Activated gamma-delta T cell treated with Interleukin-2 at 50 U/mL for 16 hours (primary cell): Measurements from ENCODE around the gene NTRK1.

ENCODE experiments used
- DNase-seq: peaks from one replicate; pipeline ENCODE4 v3.0.0-alpha.2; 2020

The NTRK1 gene

DNA sequence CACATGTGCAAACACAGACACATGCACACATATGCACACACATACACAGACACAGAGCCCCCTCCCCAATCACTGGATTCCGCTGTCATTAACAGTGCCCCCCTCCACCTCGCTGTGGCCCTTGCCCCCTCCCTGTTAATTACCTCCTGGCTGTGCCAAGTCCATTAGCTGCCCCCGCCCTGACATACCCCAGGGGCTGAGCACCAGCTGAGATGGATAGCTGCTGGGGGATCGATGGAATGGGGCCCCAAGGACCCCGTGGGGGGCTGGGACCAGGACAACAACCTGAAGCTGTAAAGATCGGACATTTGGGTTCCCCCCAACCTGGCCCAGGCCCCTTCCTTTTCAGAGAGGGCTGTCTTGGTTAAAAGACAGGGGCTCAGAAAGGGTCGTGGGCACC, 23.3 kb downstream of the NTRK1 start:
- no peak for DNase-seq

DNA sequence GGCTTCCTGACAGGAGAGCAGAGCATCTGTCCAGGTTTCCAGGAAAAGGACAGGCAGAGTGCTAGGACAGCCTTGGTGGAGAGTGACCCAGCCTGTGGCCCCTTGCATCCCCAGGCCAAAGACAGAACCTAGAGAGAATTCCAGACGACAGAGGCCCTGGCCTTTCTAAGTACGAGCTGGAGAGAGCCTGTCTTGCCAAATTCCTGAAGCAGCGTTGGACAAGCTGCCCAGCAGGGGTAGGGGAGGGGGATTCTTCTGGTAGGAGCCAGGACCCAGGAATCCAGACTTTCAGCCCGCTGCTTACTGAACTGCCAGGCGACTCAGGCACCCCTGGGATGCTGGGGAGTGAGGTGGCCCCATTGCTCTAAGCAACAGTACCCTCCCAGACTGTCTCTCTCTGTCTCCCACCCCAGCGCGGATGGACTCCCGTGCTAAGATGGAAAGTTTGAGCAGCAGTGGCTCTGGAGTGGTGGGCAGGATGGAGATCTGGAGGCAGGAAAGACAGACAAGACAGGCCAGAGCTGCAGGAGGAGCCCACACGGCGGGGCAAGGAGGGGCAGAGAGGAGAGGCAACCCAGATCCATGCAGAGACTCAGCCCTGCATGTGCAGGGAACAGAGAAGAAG, 24.0 kb downstream of the NTRK1 start:
- DNase-seq = no peak

DNA sequence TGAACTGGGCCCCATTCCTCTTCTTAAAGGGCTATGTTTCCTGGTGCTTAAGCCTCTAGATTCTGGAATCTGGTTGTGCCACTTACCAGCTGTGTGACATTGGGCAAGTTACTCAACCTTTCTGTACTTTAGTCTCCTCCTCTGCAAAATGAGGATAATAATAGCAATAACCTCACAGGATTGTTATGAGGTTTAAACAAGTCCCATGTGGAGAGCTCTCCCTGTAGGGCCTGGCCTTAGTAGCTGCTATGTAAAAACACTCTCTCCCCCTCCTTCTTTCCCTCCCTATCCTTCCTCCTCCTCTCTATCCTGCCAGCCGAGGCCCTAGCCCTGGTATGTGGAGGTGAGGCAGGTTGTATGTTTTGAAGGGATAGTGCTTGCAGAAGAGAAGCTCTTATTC, 24.6 kb downstream of the NTRK1 start:
- DNase-seq = no peak

DNA sequence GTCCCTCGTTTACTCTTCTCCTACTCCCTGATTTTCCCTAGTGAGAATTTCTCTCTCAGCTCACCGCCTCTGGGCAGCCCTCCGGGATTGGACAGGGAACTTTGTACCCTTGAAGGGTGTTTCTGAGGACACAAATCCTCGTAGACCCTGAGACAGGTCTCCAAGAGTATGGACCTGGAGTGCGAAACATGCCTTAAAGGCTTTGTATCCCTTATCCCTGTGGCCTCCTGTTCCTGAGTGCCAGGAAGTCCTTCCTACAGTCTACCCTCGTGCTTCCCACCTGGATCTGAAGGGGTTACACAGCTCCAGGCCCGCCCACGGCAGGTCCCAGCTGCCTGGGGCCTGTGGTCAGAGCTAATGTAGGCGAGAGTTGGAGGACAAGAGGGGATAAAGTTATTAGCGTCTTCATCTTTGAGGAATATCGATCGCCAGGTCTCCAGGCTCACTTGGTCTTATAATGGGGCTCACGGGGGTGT, 25.3 kb downstream of the NTRK1 start:
- no peak for DNase-seq

DNA sequence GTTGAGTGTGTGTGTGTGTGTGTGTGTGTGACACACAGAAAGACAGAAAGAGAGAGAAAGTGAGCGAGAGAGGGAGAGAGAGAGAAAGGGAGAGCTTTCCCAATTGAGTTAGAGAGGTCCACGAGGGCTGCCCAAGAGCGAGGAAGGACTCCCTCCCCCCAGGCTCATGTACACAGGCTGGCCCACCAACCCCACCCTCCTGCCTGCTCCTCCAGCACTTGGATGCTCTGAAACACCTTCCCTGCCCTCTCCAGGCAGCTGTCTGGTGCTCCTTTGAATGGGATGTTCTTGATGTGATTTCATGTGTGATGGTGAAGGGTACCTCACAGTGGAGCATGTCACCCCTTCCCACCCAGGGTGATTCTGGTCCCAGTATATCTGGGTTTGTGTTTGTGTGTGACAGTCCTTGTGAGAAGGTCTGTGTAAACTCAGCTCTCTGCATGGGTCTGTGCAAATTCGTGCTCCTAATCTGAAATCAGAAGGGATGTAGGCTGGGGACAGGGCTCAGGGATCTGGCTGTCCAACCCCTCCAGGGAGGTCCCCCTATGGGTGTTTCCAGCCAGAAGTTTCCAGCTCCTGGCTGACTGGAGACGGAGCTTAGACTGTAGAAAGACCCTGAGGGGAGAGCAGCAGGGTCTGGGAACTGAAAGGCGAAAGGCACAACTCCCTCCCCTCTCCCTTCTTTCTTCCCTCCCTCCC, 26.1 kb downstream of the NTRK1 start:
- DNase-seq = no peak

DNA sequence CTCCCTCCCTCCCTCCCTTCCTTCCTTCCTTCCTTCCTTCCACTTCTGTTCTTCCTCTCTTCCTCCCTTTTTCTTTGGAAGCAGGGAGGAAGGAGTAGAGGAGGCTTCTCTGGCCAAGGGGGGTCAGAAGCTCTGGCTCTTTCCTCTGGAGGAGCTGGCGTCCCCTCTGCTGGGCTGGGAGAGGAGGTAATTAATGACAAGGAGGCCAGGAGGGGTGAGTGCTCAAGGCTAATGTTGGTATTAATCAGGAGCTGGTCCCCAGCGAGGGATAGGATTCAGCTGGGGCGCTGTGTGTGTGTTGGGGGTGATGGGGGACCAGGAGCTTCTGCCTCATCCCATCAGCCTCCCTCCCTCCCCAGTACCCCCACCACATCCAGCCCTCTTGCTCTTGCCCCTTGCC, 26.7 kb downstream of the NTRK1 start:
- DNase-seq = no peak

DNA sequence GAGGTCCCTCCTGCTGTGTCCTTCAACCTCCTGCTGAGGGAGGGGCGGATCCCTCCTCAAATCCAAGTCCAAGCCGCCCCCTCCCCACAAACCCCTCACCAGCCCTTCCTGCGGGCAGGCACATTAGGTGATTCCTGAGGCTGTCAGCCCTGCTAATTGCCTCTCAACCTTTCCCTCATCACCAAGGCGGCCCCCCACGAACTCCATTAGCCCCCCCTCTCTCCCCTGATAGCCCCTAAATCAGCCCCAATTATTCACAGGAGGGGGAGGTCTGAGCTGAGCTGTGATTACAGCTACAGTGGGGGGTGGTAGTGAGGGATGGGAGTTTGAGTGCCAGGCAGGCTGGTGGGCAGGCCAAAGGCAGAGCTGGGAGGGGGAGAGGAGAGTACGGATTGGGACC, 27.1 kb downstream of the NTRK1 start:
- DNase-seq = no peak

DNA sequence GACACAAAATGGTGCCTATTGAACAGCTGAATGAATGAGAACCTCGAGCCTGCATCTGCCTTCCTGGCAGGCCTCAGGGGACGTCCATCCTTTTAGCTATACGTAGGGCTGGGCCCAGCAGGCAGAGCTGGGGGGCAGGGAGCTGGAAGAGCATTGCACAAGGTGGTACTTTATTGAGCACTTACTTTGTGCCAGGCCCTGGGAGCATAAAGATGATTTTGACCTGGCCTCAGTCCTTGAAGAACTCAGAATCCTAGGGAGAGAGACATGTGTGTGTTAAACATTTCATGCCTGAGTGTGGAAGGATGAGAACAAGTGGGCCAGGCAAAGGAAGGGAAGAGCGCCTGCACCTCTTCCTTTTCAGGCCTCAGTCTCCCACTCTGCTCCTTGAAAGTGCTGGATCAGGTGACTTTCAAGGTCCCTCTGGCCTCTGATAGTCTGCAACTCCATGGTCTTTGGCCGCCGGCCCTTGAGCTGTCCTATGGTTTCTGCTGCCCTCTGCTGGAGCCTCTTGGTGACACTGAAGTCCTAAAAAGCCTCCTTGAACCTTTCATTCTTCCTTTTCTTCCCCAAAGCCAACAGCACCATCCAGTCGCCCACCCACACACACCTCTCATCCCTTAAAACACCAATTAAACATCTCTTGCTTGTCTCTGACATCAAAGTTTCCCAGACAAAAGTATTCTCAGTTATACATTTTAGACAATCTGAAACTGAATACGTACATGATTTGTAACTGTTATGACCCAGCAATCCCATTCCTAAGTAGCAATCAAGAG, 29.3 kb downstream of the NTRK1 start:
- DNase-seq = peak; percentile 55

DNA sequence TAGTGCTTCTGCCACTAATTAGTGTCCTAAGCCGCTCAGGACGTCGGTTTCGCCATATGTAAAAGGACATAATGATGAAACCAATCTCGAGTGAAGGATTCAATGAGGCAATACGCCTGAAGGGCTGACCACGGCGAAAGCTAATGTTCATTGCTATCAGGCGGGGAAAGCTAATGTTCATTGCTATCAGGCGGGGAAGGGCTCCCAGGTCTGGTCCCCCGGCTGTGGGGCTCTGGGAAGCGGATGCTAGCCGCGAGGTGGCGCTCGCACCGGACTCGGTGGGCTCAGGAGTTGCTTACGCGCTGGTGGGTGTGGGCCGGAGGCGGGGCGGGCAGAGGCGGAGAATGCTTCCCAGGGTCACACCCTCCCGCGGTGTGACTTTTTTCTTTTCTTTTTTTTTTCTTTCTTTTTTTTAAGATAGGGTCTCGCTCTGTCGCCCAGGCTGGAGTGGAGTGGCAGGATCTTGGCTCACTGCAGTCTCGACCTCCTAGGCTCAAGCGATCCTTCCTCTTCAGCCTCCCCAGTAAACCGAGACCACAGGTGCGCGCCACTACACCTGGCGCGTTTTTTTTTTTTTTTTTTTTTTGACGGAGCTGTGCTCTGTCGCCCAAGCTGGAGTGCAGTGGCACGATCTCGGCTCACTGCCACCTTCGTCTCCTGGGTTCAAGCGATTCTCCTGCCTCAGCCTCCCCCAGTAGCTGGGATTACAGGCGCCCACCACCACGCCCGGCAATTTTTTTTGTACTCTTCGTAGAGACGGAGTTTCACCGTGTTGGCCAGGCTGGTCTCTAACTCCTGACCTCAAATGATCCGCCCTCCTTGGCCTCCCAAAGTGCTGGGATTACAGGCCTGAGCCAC, 31.8 kb downstream of the NTRK1 start:
- peak; percentile 80 for DNase-seq

DNA sequence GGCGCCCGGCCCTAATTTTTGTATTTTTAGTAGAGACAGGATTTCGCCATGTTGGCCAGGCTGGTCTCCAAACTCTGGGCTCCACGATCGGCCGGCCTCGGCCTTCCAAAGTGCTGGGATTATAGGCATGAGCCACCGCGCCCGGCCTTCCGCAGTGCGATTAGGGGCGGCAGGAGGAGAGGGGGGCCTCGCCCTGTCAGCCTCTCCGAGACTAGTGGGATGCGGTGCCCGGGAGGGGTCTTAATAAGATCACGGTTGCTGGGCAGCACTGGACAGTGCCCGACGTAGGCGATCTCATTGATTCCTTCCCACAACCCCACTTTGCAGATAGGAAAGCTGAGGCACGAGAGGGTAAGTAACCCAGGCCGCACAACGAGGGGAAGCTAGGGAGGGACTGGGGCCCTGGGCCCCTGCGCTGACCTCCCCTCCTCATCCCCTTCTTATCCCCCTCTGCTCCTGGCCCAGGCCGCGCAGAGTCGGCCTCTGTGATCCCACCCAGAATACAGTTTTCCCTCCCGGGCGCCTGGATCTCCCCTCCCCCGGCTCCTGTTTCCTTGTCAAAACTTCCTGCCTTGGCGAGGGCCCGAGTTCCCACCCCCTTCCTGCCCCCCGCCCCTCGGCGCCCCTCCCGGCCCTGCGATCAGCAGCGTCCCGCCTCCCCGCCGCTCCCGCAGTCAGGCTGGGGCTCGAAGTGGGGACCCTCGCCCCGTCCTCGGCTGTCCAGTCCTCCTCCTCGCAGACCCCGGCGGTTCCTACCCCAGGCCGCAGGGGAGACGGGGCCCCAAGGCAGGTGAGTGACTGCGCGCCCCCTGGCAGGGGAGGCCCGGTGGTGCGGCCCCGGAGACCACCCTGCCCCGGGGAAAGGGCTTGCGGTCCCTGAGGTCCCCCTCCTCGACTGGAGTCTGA, 32.6 kb downstream of the NTRK1 start, which contains the start of gene PEAR1:
Gene PEAR1 (plus strand): TSS at position 671 of the 906 bp plus-strand sequence. CDS start 10,209 bp downstream, outside the sequence.
- DNase-seq = no peak

DNA sequence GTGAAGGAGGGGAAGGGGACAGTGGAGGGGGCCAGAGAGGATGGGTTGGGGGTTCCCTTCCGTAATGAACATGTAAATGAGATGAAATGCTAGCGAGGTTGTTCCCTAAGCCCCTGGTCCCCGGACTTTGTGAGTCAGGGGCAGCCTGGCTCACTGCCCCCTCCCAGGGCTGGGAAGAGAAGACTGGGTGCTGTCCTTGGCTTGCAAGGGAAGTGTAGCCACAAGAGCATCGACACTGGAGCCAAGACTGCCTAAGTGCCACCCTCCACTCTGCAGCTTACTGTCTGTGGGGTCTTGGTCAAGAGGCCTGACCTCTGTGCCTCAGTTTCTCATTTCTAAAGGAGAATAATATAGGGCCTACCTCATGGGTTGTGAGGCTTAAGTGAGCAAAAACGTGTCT, 33.3 kb downstream of the NTRK1 start:
- no peak for DNase-seq

DNA sequence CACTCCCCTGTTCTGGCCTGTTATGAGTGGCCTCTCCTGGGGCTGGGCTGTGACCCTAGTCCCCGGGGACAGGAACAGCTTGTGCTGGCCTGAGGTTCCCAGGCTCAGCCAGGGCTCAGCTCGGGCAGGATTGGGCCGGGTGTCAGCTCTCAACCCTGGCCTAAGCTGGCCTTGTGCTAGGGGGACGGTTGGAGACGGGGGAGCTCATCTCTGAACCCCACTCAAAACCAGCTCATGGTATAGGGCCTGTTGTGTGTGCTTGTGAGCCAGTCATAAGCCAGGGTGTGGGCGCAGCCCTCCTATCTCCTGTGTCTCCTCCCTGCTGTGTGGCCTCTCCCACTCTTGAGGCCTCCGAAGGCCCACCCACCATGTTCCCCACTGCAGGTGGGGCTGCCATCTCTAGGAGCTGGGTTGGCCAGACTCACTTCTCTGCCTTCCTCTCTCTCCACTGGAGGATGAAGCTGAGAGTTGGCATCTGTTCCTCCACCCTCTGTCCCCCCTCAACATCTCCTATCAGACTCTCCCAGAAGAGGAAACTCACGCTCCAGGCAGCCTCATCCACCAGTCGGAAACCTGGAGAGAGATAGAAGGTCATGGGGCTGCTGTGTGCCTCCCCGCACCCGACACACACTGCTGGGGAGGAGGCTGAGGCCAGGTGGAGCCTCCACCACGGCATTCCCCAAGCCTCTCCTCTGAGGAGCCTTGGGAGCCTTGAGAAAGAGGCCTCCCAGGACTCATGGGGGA, 34.2 kb downstream of the NTRK1 start:
- DNase-seq = no peak

DNA sequence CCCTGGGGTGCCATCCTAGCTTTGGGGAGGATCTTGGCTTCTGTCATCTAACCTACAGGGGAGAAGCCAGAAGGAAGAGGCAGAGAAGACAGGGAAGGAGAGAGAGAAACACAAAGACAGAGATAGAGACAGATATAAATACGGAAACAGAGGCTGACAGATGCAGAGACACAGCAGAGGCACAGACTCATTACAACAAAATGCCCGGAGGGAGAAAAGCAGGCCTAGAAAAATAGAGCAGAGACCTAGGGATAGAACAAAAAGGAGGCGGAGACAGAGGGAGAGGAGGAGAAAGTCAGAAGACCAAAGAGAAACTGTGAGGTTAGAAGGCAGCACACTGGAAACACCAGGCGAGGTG, 34.8 kb downstream of the NTRK1 start:
- no peak for DNase-seq

DNA sequence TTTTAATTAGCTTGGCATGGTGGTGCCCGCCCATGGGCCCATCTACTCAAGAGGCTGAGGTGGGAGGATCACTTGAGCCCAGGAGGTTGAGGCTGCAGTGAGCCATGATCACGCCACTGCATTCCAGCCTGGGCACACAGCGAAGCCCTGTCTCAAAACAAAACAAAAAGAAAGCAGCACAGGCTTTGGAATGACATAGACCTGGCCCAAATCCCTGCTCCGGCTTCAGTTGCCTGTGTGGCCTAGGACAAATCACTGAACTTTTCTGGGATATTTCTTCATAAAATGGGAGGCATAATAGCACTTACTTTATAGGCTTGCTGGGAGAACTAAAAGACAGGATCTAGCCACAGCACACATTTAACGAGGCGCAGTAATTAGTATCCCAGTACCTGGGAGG, 35.3 kb downstream of the NTRK1 start:
- DNase-seq = no peak

DNA sequence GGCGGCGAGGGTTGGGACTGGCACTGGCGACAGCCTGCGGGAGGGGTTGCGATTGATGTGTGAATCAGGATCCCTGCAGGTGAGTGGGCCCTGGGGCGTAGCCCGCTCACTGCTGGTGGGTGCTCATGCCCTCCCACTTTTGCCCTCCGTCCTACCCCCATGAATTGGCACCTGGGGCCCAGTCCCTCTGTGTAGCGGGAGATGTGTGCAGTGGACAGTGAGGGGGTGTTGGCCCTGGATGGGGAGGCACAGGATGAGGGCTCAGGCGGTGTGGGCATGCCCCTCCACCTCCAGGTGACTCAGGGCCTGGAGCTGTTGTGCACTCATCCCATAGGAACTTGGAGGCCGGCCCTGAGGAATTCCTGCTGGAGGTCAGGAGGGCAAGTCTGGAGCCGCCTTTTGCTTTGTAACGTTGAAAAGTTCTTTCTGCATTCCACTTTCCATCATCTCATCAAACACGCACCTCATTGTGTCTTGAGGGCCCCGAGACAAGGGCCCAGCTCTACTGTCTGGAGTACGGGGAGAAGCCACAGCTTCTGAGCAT, 35.9 kb downstream of the NTRK1 start:
- no peak for DNase-seq

DNA sequence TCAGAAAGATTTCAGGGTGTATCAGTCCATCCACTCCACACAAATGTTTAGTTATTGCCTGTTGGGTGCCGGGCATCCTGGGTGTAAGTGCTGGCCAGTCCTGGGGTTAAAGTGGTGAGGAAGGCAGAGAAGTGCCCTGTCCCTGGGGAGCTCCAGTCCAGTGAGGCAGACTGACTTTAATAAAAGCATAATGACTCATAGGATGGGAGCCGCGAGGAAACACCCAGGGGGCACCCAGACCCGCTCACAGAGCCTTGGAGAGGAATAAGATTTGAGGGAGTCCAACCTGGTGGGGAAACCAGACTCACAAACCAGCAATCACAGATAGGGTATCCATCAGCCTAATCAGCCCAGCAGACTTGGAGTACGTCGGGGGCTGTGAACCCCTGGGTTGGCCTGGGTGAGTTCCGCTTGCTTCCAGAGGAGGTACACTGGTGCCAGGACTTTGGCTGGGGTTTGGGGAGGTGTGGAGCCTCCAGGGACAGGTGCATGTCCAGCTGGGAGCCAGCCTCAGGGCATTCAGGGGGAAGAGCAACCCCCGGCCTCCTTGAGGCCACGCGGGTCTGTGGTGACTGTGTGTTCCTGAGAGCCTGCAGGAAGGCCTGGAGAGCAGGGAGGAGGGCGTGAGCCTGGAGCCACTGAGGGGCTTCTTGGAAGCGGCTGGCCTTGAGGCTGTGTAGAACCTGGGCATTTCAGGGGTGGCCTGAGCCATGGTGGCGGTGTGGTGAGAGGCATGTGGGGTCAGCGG, 36.6 kb downstream of the NTRK1 start:
- no peak for DNase-seq

DNA sequence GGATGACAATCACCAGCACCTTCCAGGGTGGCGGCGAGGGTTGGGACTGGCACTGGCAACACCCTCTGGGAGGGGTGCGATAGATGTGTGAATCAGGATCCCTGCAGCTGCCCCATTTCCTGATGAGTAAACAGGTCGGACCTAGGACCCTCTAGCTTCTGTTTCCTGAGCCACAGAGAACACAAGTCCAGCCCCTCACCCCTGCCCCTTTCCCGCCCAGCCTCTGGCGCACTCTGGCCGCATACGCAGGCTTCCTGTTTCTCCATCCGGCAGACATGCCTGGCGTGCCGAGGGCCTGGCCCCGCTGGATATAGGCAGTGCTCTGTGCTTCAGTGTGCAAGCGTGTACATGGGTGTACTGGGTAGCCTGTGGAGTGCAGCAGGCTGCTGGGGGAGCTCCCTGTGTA, 37.5 kb downstream of the NTRK1 start:
- DNase-seq = no peak

DNA sequence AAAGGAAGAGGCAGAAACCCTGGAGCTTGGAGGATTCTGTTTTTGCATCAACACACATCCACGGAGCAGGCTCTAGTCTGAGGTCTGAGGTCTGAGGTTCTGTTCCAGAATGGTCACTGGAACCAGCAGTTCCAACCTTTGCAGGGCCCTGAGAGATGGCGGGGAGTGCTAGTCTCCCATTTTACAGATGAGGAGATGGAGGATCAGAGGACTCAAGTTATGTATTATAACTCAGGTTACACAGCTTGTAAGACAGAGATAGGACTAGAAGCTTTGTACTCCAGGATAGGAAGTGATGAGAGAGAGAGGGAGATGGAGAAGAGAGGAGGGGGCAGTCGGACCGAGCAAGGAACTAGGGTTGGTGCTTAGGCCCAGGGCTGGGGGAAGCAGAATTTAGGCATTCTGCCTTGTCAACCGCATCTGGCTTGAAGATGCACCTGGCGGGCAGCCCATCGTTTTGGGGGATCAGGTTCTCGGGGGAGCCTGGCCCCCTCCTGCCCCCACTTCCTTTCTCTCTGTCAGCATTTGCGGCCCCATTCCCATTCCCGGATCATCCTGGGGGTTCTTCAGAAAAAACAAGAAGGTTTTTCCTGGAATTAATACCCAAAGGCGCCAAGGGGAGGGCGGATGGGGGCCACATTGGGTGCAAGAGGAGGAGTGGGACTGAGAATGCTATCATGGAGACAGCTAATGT, 38.5 kb downstream of the NTRK1 start:
- DNase-seq = no peak

DNA sequence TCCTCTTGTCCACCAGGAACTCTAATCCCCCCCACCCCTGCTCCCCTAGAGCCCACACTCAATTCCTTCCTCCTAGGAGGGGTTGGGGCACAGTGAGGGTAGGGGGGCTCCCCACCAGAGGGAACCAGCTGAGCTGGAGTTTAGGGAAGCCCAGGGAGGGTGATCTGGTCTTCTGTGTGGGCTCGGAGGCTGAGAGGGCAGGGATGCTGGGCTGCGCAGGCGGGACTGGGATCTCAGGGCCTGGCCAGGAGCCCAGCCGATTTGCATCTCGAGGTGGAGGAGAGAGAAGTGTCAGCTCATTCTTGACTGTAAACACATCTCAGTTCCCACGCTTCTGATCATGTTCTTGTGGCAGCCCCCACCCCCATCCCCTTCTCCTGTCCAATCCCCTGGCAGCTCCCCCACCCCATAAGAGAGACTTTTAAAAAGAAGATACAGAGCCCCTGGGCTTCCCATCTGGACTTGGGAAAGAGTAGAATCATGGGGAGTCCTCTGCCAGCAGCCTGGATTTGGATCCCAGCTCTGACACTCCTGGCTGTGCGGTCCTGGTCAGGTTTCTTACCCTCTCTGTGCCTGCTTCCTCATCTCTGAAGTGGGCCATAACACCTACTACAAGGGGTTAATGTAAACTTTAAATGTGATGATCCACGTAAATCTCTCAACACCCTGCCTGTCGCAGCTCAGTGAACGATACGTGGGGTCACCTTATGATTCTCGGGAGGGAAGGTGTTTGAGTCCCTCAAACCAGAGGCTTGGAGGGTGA, 39.5 kb downstream of the NTRK1 start:
- DNase-seq = no peak
